Loucy (cell line): ENCODE data around the gene CREBBP.
"Not testable (repeated sequence)": the region's sequence is repeated elsewhere in the genome, so short reads cannot be mapped to it uniquely, and the experiment has no call there.

Source experiments
- H2AFZ ChIP-seq: fragments of 200-600 bp; sonication (generic); 2 replicates; pipeline ENCODE4 v1.6.0; 2016; ENCODE audit warnings: antibody characterized with exemption, mild to moderate bottlenecking, low read length, moderate library complexity
- H3F3A ChIP-seq: fragments of 200-600 bp; 2 replicates; pipeline ENCODE4 v1.6.0; 2016; ENCODE audit warnings: antibody characterized with exemption, low read depth, mild to moderate bottlenecking
- H3K27me3 ChIP-seq: fragments of 200-600 bp; sonication (generic); 2 replicates; pipeline ENCODE4 v1.6.1; 2014; ENCODE audit warnings: low read length, mild to moderate bottlenecking; ENCODE audit not compliant: insufficient read depth, poor library complexity, severe bottlenecking
- H3K36me3 ChIP-seq: fragments of 200-600 bp; sonication (generic); 2 replicates; pipeline ENCODE4 v1.6.1; 2016; ENCODE audit warnings: low read length; ENCODE audit not compliant: insufficient read depth
- H3K4me1 ChIP-seq: fragments of 200-600 bp; sonication (generic); 2 replicates; pipeline ENCODE4 v1.5.1; 2014; ENCODE audit warnings: low read length, mild to moderate bottlenecking; ENCODE audit not compliant: insufficient read depth, poor library complexity, severe bottlenecking
- H3K4me2 ChIP-seq: fragments of 200-600 bp; sonication (generic); 2 replicates; pipeline ENCODE4 v1.6.0; 2014; ENCODE audit warnings: antibody characterized with exemption, low read length, low read depth, mild to moderate bottlenecking; ENCODE audit not compliant: poor library complexity, severe bottlenecking
- H3K4me3 ChIP-seq: fragments of 200-600 bp; sonication (generic); 2 replicates; pipeline ENCODE4 v1.5.1; 2014; ENCODE audit warnings: low read length, mild to moderate bottlenecking, mixed read lengths; ENCODE audit not compliant: poor library complexity, severe bottlenecking
- H3K79me2 ChIP-seq: fragments of 200-600 bp; sonication (generic); 2 replicates; pipeline ENCODE4 v1.6.1; 2014; ENCODE audit warnings: low read length; ENCODE audit not compliant: insufficient read depth
- H3K9ac ChIP-seq: fragments of 200-600 bp; sonication (generic); 2 replicates; pipeline ENCODE4 v1.6.0; 2014; ENCODE audit warnings: mild to moderate bottlenecking, low read depth, low read length, moderate library complexity; ENCODE audit not compliant: poor library complexity, severe bottlenecking
- H3K9me2 ChIP-seq: fragments of 200-600 bp; sonication (generic); replicated peaks from 2 replicates; pipeline ENCODE4 v1.6.1; 2016; ENCODE audit warnings: low read depth, low read length, mixed read lengths
- H3K9me3 ChIP-seq: fragments of 200-600 bp; sonication (generic); 2 replicates; pipeline ENCODE4 v1.6.1; 2014; ENCODE audit warnings: mild to moderate bottlenecking, antibody characterized with exemption, low read length, low read depth; ENCODE audit not compliant: insufficient read depth
- H4K20me1 ChIP-seq: fragments of 200-600 bp; sonication (generic); 2 replicates; pipeline ENCODE4 v1.6.0; 2014; ENCODE audit warnings: antibody characterized with exemption, low read length, mild to moderate bottlenecking; ENCODE audit not compliant: insufficient read depth, poor library complexity, severe bottlenecking
- CTCF ChIP-seq: fragments of 200-600 bp; sonication (generic); conservative IDR thresholded peaks from 2 replicates; pipeline ENCODE4 v1.5.1; 2014; ENCODE audit warnings: mild to moderate bottlenecking, antibody characterized with exemption, low read length
- EZH2phosphoT487 ChIP-seq: fragments of 200-600 bp; IDR thresholded peaks from 2 replicates; pipeline ENCODE4 v1.6.1; 2018; ENCODE audit warnings: antibody characterized with exemption, mild to moderate bottlenecking, moderate library complexity, borderline replicate concordance

The CREBBP gene

GRCh38 chr16:3915426-3916260 is 35.1 kb upstream of the CREBBP start:
- H4K20me1 ChIP-seq, result no peaks in the 10 kb centered on the region
- H3F3A ChIP-seq, result no peaks in the 10 kb centered on the region
- no peak overlapping the region for H2AFZ ChIP-seq
- no peaks in the 10 kb centered on the region for H3K9me3 ChIP-seq
- H3K79me2 ChIP-seq, result no peaks in the 10 kb centered on the region
- no peak overlapping the region for H3K9ac ChIP-seq
- no peaks in the 10 kb centered on the region for H3K9me2 ChIP-seq
- no peaks in the 10 kb centered on the region for H3K4me1 ChIP-seq
- H3K27me3 ChIP-seq, result no peaks in the 10 kb centered on the region
- TF ChIP-seq CTCF, result no peak
- no peak for TF ChIP-seq EZH2phosphoT487
- H3K4me3 ChIP-seq, result no peak overlapping the region
- no peaks in the 10 kb centered on the region for H3K36me3 ChIP-seq
- no peak overlapping the region for H3K4me2 ChIP-seq

GRCh38 chr16:3912897-3913296 is 32.4 kb upstream of the CREBBP start:
- no peaks in the 10 kb centered on the region for H3K4me1 ChIP-seq
- H3K9me3 ChIP-seq, result no peaks in the 10 kb centered on the region
- no peaks in the 10 kb centered on the region for H3K79me2 ChIP-seq
- H3K9me2 ChIP-seq, result no peaks in the 10 kb centered on the region
- no peaks in the 10 kb centered on the region for H3K27me3 ChIP-seq
- no peak overlapping the region for H3K9ac ChIP-seq
- H3K4me2 ChIP-seq, result no peak overlapping the region
- no peaks in the 10 kb centered on the region for H3F3A ChIP-seq
- TF ChIP-seq CTCF, result no peak
- no peak for TF ChIP-seq EZH2phosphoT487
- no peak overlapping the region for H2AFZ ChIP-seq
- no peaks in the 10 kb centered on the region for H3K36me3 ChIP-seq
- H4K20me1 ChIP-seq, result no peaks in the 10 kb centered on the region
- no peak overlapping the region for H3K4me3 ChIP-seq

- Histone ChIP-seq H3K4me3 (no peak overlapping the region), H3F3A (no peaks in the 10 kb centered on the region), H3K9me2 (no peaks in the 10 kb centered on the region), H3K9ac (no peak overlapping the region), H3K79me2 (no peaks in the 10 kb centered on the region), H2AFZ (no peak overlapping the region), H3K36me3 (no peaks in the 10 kb centered on the region), H3K9me3 (no peaks in the 10 kb centered on the region), H4K20me1 (no peaks in the 10 kb centered on the region), H3K4me1 (no peaks in the 10 kb centered on the region), H3K4me2 (no peak overlapping the region), H3K27me3 (no peaks in the 10 kb centered on the region)
- TF ChIP-seq EZH2phosphoT487 (no peak), CTCF (no peak)
Observed at GRCh38 chr16:3912373-3912772, 31.9 kb upstream of the CREBBP start.

- H2AFZ ChIP-seq, H3K4me1 ChIP-seq, H3K9ac ChIP-seq, H3K4me3 ChIP-seq, H4K20me1 ChIP-seq, H3K4me2 ChIP-seq, H3K27me3 ChIP-seq, H3K79me2 ChIP-seq, H3K36me3 ChIP-seq, H3K9me3 ChIP-seq, H3F3A ChIP-seq, H3K9me2 ChIP-seq: not testable (repeated sequence)
Observed at GRCh38 chr16:3911741-3912140, 31.2 kb upstream of the CREBBP start.
